Transverse colon (tissue), 4 donors: ENCODE results near the gene PNPLA2. TPM values are rescaled to one million over a fixed set of nuclear protein-coding genes. Genes with fewer than 3 reads are reported as not detected.

Experiments
- DNase-seq: peaks from one replicate; pipeline ENCODE4 v3.0.0-alpha.2; 2019
- H3K27ac ChIP-seq, 4 donors: fragments of 200-600 bp; sonication (generic); 2 replicates each; pipeline ENCODE4 v1.5.1; 2016 to 2018; ENCODE audit warnings: inconsistent platforms in 4 of 4
- H3K27me3 ChIP-seq: fragments of 200-600 bp; sonication (generic); 2 replicates; pipeline ENCODE4 v1.5.1; 2017; ENCODE audit warnings: inconsistent platforms
- H3K36me3 ChIP-seq, 4 donors: fragments of 200-600 bp; sonication (generic); 2 replicates each; pipeline ENCODE4 v1.5.1; 2017 to 2019; ENCODE audit warnings: inconsistent platforms in 4 of 4
- H3K4me1 ChIP-seq, 4 donors: fragments of 200-600 bp; sonication (generic); 2 replicates each; pipeline ENCODE4 v1.5.1; 2017 to 2020; ENCODE audit warnings: inconsistent platforms in 4 of 4
- H3K4me3 ChIP-seq, 4 donors: fragments of 200-600 bp; sonication (generic); 1 replicate in 1 of 4; 2 replicates in 3 of 4; pipeline versions ENCODE4 v1.5.1 to v1.6.1; 2017 to 2019; ENCODE audit warnings: inconsistent platforms in 4 of 4
- H3K9me3 ChIP-seq, 2 donors: fragments of 200-600 bp; sonication (generic); 2 replicates each; pipeline ENCODE4 v1.5.1; 2017 to 2019; ENCODE audit warnings: inconsistent platforms in 2 of 2
- CTCF ChIP-seq, 5 experiments: fragments of 200-600 bp in 3 of 5; fragments of 450-650 bp in 2 of 5; sonication (generic) in 3 of 5; IDR thresholded peaks; 1 replicate in 2 of 5; 2 replicates in 3 of 5; pipeline ENCODE4 v1.5.1; 2016 to 2017; ENCODE audit warnings: antibody characterized with exemption in 5 of 5, inconsistent platforms in 3 of 5, mild to moderate bottlenecking in 2 of 5, moderate library complexity in 1 of 5
- EP300 ChIP-seq: sonication (generic); formaldehyde crosslinking; IDR thresholded peaks from one replicate; pipeline ENCODE4 v1.6.1; 2017; ENCODE audit warnings: antibody characterized with exemption, low read depth
- POLR2A ChIP-seq: fragments of 450-650 bp; IDR thresholded peaks from one replicate; pipeline ENCODE4 v1.6.1; 2016; ENCODE audit warnings: antibody characterized with exemption, mild to moderate bottlenecking, moderate library complexity
- POLR2AphosphoS5 ChIP-seq, 3 donors: sonication (generic); formaldehyde crosslinking; IDR thresholded peaks; one replicate each; pipeline ENCODE4 v1.6.1; 2016; ENCODE audit warnings: antibody characterized with exemption in 3 of 3
- WGBS, 2 donors: methylation state at CpG; one replicate each; pipeline ENCODE4 v1.1.5; 2018; ENCODE audit warnings: low coverage in 1 of 2; 5-methylcytosine and 5-hydroxymethylcytosine counted together
- in situ Hi-C, 4 donors: fragments of 200-750 bp; cut with MboI; loops; one replicate each; pipeline versions ENCODE4 v1.15.0 to v1.15.1; 2017; ENCODE audit warnings: low sequenced_read_pairs in 3 of 4, low pct_ligation_motif_present in 1 of 4, low pct_unique_long_range_greater_than_20kb in 1 of 4
- intact Hi-C: fragments of 100-400 bp; cut with DNase I; formaldehyde crosslinking; loops from one replicate; pipeline ENCODE4 v1.15.1; 2023; ENCODE audit warnings: low total_unique reads
- total RNA-seq, 4 donors: library from RNA; depleted of rRNA; stranded (reverse); fragments of >200 nt; gene quantifications; one replicate each; pipeline ENCODE4 v1.1.0, GENCODE V29; 2016

Gene PNPLA2
- total RNA-seq, 4 donors from 2014 or later = 61.7 to 821 (median 134) TPM

GRCh38 chr11:830295-831117 lies 11.8 kb downstream of the PNPLA2 start:
- peak; percentile 84 for DNase-seq
- Histone ChIP-seq H3K4me1 (peaks cover 47 to 89% (median 81%) of the 10 kb centered on the region in 4 donors), H3K4me3 (peak overlapping the region in 2 of 4 donors; percentile 33 to 43), H3K36me3 (no peaks in the 10 kb centered on the region), H3K27me3 (peaks cover 65% of the 10 kb centered on the region), H3K9me3 (no peaks in the 10 kb centered on the region), H3K27ac (peak overlapping the region; percentile 16 to 95 (median 92))
- in situ Hi-C loops = no loop called here
- TF ChIP-seq POLR2AphosphoS5 (IDR thresholded peaks at IDR 0.05) (peak in 1 of 3 donors; percentile 74), POLR2A (no peak)
- 11% methylated on average over 45 of the region's 78 CpGs; no CpG with 5 or more reads in 1 of the 2 donors for WGBS, 2 donors
- intact Hi-C loops = loop anchor here (1.0 kb wide), 1 partner anchor 28 kb away; no protein-coding TSS in a partner anchor

- intact Hi-C loops = no loop called here
- no peaks in the 10 kb centered on the region for H3K9me3 ChIP-seq
- WGBS, 2 donors = 66% methylated on average over 24 of the region's 31 CpGs; no CpG with 5 or more reads in 1 of the 2 donors
- H3K36me3 ChIP-seq = no peaks in the 10 kb centered on the region
- H3K27ac ChIP-seq = no peak overlapping the region
- in situ Hi-C loops = no loop called here
- H3K4me1 ChIP-seq = peaks cover 47 to 88% (median 75%) of the 10 kb centered on the region in 4 donors
- TF ChIP-seq POLR2A (no peak), EP300 (no peak), CTCF (IDR thresholded peaks at IDR 0.05) (no peak), POLR2AphosphoS5 (IDR thresholded peaks at IDR 0.05) (no peak)
- no peak for DNase-seq
- peak overlapping the region in 2 of 4 donors; percentile 33 to 43 for H3K4me3 ChIP-seq
- H3K27me3 ChIP-seq = peaks cover 57% of the 10 kb centered on the region
Measured at GRCh38 chr11:831118-831864, 12.6 kb downstream of the PNPLA2 start.

GRCh38 chr11:831961-832528 lies 13.3 kb downstream of the PNPLA2 start:
- peaks cover 0 to under 1% (median 0%) of the 10 kb centered on the region in 4 donors for H3K36me3 ChIP-seq
- H3K9me3 ChIP-seq = no peaks in the 10 kb centered on the region
- no peak for DNase-seq
- peak overlapping the region; percentile 88 to 95 (median 92) for H3K27ac ChIP-seq
- peak overlapping the region; percentile 10 to 86 (median 60) for H3K4me3 ChIP-seq
- 70% methylated on average over 23 of the region's 23 CpGs; no CpG with 5 or more reads in 1 of the 2 donors for WGBS, 2 donors
- H3K27me3 ChIP-seq = peaks cover 50% of the 10 kb centered on the region
- in situ Hi-C loops = no loop called here
- TF ChIP-seq CTCF (IDR thresholded peaks at IDR 0.05) (no peak), POLR2A (no peak)
- intact Hi-C loops = no loop called here
- peaks cover 40 to 83% (median 68%) of the 10 kb centered on the region in 4 donors for H3K4me1 ChIP-seq

GRCh38 chr11:832529-833113 lies 13.9 kb downstream of the PNPLA2 start, which contains the start of gene CD151:
TSS of gene CD151 (plus strand) at chr11:832952. CDS start at chr11:836070, 3,118 bp downstream.
- Histone ChIP-seq H3K36me3 (peaks cover 0 to 6% (median 3%) of the 10 kb centered on the region in 4 donors), H3K9me3 (no peaks in the 10 kb centered on the region), H3K27me3 (peaks cover 44% of the 10 kb centered on the region), H3K4me3 (peak within 1 kb of the TSS; percentile 54 to 86 (median 62)), H3K4me1 (peaks cover 40 to 83% (median 68%) of the 10 kb centered on the region in 4 donors), H3K27ac (peak within 1 kb of the TSS; percentile 88 to 95 (median 92))
- DNase-seq = peak; percentile 76
- intact Hi-C loops = no loop called here
- TF ChIP-seq EP300 (no peak), POLR2A (no peak), POLR2AphosphoS5 (IDR thresholded peaks at IDR 0.05) (peak in 2 of 3 donors; percentile 46 to 63), CTCF (IDR thresholded peaks at IDR 0.05) (peak in 1 of 5 experiments; percentile 6)
- in situ Hi-C loops = no loop called here
- WGBS, 2 donors = 3% methylated on average over 22 of the region's 67 CpGs; no CpG with 5 or more reads in 1 of the 2 donors
